HPDE6-E6E7 (cell line): ENCODE data around the gene RGS17.
"Not testable (repeated sequence)": the region's sequence is repeated elsewhere in the genome, so short reads cannot be mapped to it uniquely, and the experiment has no call there.

Experiments used
- DNase-seq: peaks from one replicate; pipeline ENCODE4 v3.0.0; 2011; ENCODE audit warnings: missing footprints; ENCODE audit errors: extremely low spot score

The RGS17 gene

DNA sequence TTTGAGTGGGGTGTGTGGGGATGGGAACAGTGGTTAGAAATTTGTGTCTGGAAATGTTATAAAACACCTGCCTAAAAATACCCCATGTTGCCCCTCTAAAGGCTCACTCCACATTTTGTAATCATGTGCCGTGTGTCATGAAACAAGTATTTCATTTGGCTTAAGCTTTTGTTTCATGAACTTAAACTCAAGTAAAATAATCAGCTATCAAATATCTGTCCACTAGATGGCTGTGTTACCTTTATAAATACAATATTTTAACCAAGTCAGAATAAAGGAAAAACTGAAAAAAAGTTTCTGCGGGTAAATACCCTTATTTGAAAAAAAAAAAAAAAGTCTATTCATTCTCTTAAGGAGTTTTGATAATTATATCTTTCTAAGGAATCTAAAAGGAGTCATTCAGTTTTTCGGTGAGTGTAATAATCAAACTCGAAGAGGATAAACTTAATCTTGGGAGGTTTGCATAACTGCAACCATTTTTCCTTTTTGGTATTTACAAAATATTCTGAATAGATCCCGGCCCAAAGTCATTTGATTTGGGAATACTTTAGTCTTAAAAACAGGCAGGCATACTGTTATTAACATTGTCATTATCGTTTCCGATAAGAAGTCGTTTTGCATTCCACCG, 98.7 kb downstream of the RGS17 start:
- no peak for DNase-seq

- peak; percentile 72 for DNase-seq
Measured at GRCh38 chr6:153031335-153031955, 99.6 kb downstream of the RGS17 start.

GRCh38 chr6:153028963-153029362, 102.1 kb downstream of the RGS17 start:
- DNase-seq, result no peak

- no peak for DNase-seq
Measured at GRCh38 chr6:153028286-153028685, 102.8 kb downstream of the RGS17 start.

DNA sequence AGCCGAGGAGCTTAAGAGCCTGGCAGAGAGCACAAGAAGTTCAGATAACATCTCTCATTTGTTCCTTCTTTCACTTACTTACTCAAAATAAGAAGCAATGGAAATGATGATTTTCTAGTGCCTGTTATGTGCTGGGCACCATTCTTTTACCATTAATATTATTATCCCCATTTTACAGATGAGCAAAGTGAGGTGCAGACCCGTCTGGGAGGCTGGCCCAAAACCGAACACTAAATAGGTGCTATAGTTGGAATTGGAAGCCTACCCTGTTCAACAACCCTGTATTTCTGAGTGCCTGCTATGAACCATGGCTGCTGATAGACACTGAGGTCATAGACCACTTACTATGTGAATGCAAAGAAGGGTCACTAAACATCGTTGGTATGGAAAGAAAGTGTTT, 103.6 kb downstream of the RGS17 start:
- no peak for DNase-seq

- DNase-seq, result no peak
Measured at GRCh38 chr6:153024709-153025017, 106.4 kb downstream of the RGS17 start.

- peak; percentile 49 for DNase-seq
Measured at GRCh38 chr6:153023977-153024708, 106.9 kb downstream of the RGS17 start.

GRCh38 chr6:153018355-153018754, 112.7 kb downstream of the RGS17 start:
- no peak for DNase-seq

GRCh38 chr6:153016846-153017245, 114.2 kb downstream of the RGS17 start:
- no peak for DNase-seq

DNA sequence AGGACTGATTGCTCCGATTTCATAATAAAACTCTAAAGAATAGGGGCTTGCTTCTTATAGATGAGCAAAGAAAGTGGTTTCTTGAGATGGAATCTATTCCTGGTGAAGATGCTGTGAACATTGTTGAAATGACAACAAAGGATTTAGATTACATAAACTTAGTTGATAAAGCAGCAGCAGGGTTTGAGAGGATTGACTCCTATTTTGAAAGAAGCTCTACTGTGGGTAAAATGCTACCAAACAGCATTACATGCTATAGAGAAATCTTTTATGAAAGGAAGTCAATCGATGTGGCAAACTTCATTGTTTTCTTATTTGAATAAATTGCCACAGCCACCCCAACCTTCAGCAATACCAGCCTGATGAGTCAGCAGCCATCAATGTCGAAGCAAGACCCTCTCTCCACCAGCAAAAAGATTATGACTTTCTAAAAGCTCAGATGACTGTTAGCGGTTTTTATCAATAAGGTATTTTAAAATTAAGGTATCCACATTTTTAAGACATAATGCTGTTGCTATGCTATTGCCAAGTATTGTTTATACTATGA, 115.9 kb downstream of the RGS17 start:
- DNase-seq, result no peak

DNA sequence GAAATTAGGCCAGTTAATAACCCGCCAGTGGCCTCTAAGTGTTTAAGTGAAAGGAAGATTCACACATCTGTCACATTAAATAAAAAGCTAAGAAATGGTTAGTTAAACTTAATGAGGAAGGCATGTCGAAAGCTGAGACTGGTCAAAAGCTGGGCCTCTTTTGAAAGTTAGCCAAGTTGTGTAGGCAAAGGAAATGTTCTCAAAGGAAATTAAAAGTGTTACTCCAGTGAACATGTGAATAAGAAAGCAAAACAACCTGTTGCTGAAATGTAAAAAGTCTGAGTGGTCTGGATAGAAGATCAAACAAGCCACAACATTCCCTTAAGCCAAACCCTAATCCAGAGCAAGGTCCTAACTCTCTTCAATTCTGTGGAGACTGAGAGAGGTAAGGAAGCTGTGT, 117.6 kb downstream of the RGS17 start:
- no peak for DNase-seq

DNA sequence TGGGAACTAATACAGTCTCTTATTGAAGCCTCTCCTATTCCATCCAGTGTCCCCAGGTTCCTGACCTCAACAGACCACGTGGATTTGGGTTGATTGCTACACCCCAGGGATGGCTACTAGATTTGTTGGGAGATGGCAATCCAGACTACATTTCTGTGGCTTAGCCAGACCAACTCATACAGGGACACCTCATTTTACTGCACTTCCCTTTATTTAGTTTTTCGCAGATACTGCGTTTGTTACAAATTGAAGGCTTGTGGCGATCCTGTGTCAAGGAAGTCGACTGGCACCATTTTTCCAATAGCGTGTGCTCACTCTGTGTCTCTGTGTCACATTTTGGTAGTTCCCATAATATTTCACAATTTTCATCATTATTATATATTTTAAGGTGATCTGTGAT, 118.2 kb downstream of the RGS17 start:
- DNase-seq, result no peak

DNA sequence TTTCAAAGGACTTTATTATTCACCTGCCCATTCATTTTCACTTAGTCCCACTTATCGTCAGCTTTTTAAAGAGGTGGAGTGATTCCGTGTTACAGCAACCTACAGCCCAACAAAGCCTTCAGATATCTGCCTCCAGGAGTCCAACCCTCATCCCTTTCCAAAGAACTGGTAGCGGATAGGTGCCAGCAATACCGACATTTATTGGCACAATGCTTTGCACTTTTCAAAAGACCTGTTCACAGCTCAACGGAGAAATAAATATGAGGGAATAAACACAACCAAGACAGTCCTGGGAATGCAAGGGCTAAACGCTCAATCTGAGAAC, 127.8 kb downstream of the RGS17 start:
- DNase-seq, result no peak

- peak; percentile 83 for DNase-seq
Measured at GRCh38 chr6:153002613-153003365, 128.3 kb downstream of the RGS17 start, which contains the start of gene MTRF1L. Gene MTRF1L, minus strand, starts transcription at chr6:153002709. Its CDS starts 24 bp downstream, at chr6:153002685.

GRCh38 chr6:153001767-153002612, 129.1 kb downstream of the RGS17 start:
- no peak for DNase-seq

- DNase-seq, result not testable (repeated sequence)
Measured at GRCh38 chr6:153000790-153001189, 130.3 kb downstream of the RGS17 start.

DNA sequence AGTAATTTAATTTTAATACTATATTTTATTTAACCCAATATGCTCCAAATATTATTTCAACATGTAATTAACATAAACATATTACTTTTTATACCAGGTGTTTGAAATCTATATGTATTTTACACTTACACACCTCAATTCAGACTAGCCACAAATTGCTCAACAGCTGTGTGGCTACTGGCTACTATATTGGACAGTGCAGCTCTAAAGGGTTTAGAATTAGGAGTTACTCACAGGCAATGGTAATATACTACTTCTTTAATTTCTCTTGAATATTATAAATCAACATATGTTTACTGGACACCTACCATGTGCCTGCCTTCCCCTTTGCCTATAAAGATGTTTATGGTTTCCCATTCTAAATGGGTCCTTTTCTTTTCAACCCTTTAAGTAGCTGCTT, 130.8 kb downstream of the RGS17 start:
- DNase-seq, result no peak

DNA sequence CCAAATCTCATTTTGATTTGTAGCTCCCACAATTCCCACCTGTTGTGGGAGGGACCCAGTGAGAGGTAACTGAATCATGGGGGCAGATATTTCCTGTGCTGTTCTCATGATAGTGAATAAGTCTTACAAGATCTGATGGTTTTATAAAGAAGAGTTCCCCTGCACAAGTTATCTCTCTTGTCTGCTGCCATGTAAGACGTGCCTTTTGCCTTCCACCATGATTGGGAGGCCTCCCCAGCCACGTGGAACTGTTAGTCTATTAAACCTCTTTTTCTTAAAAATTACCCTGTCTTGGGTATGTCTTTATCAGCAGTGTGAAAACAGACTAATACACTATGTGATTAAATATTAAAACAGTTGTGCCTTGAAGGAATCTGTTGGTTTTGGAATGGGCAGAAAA, 131.5 kb downstream of the RGS17 start:
- not testable (repeated sequence) for DNase-seq

- no peak for DNase-seq
Measured at GRCh38 chr6:152993847-152994246, 137.2 kb downstream of the RGS17 start.

DNA sequence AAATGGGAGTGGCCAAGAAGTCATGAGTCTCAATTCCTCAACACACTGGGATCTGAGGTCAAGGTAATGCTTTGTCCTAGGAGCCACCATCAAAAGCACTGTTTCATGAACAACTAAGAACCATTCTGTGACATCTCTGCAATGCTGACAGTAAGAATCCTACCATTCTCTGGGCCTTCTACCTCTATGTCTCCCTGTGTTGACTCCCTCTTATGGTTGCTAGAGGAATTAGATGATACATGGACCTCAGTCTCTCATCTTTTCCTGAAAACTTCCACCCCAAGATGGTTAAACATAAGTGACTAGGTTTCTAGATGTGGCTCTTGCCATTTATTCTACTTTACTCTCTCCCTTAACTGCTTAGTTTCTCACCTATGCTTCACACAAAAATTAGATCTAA, 137.7 kb downstream of the RGS17 start:
- no peak for DNase-seq

GRCh38 chr6:152986978-152987377, 144.1 kb downstream of the RGS17 start:
- no peak for DNase-seq
